Nephron (organoid): ENCODE data around the gene CCDC102B.

Experiments used
- H3K27ac Mint-ChIP-seq, 3 experiments: 2 replicates each; pipeline ENCODE4 v1.8.0; 2020; ENCODE audit warnings: mixed read lengths in 3 of 3, mild to moderate bottlenecking in 2 of 3, moderate library complexity in 1 of 3
- H3K27me3 Mint-ChIP-seq: 2 replicates; pipeline ENCODE4 v1.8.0; 2021; ENCODE audit warnings: low read depth, mild to moderate bottlenecking, moderate library complexity, mixed read lengths
- H3K36me3 Mint-ChIP-seq: 2 replicates; pipeline ENCODE4 v1.8.0; 2020; ENCODE audit warnings: low read depth, mixed read lengths
- H3K4me1 Mint-ChIP-seq: 2 replicates; pipeline ENCODE4 v1.8.0; 2020; ENCODE audit warnings: mixed read lengths
- H3K4me3 Mint-ChIP-seq, 3 experiments: 2 replicates each; pipeline ENCODE4 v1.8.0; 2020; ENCODE audit warnings: mild to moderate bottlenecking in 3 of 3, mixed read lengths in 3 of 3, moderate library complexity in 2 of 3
- H3K9me3 Mint-ChIP-seq: 2 replicates; pipeline ENCODE4 v1.8.0; 2020; ENCODE audit warnings: mixed read lengths
- CTCF ChIP-seq, 3 experiments: fragments of 200-600 bp; sonication (generic); IDR thresholded peaks; one replicate each; pipeline ENCODE4 v1.5.0; 2021; ENCODE audit warnings: antibody characterized with exemption in 3 of 3; ENCODE audit not compliant: unreplicated experiment in 3 of 3

Gene CCDC102B

GRCh38 chr18:68925268-68925667, 127.4 kb downstream of the CCDC102B start:
- Mint-ChIP-seq H3K27me3 (peaks cover 4% of the 10 kb centered on the region), H3K4me1 (no peaks in the 10 kb centered on the region), H3K9me3 (no peaks in the 10 kb centered on the region), H3K27ac (no peak overlapping the region), H3K4me3 (no peak overlapping the region), H3K36me3 (no peaks in the 10 kb centered on the region)
- peak; percentile 52 to 68 (median 67) for TF ChIP-seq CTCF (IDR thresholded peaks at IDR 0.05; ENCODE audit: unreplicated experiment in 3 of 3)

GRCh38 chr18:68928762-68929675, 131.1 kb downstream of the CCDC102B start:
- peak overlapping the region; percentile 9 to 57 (median 51) for H3K27ac Mint-ChIP-seq
- no peak for TF ChIP-seq CTCF (IDR thresholded peaks at IDR 0.05; ENCODE audit: unreplicated experiment in 3 of 3)
- no peak overlapping the region for H3K4me3 Mint-ChIP-seq
- no peaks in the 10 kb centered on the region for H3K36me3 Mint-ChIP-seq
- no peaks in the 10 kb centered on the region for H3K4me1 Mint-ChIP-seq
- H3K9me3 Mint-ChIP-seq, result no peaks in the 10 kb centered on the region
- H3K27me3 Mint-ChIP-seq, result peaks cover 4% of the 10 kb centered on the region

GRCh38 chr18:68935686-68936085, 137.8 kb downstream of the CCDC102B start:
- no peaks in the 10 kb centered on the region for H3K36me3 Mint-ChIP-seq

GRCh38 chr18:68937029-68937599, 139.2 kb downstream of the CCDC102B start:
- H3K4me1 Mint-ChIP-seq, result peaks cover 3% of the 10 kb centered on the region
- H3K36me3 Mint-ChIP-seq, result no peaks in the 10 kb centered on the region
- no peaks in the 10 kb centered on the region for H3K27me3 Mint-ChIP-seq
- TF ChIP-seq CTCF (IDR thresholded peaks at IDR 0.05; ENCODE audit: unreplicated experiment in 3 of 3), result no peak
- H3K9me3 Mint-ChIP-seq, result no peaks in the 10 kb centered on the region
- no peak overlapping the region for H3K27ac Mint-ChIP-seq
- no peak overlapping the region for H3K4me3 Mint-ChIP-seq

More at GRCh38 chr18:68935686-68936085, 137.8 kb downstream of the CCDC102B start:
- Mint-ChIP-seq H3K27ac (no peak overlapping the region), H3K4me1 (no peaks in the 10 kb centered on the region), H3K27me3 (no peaks in the 10 kb centered on the region), H3K4me3 (no peak overlapping the region), H3K9me3 (no peaks in the 10 kb centered on the region)
- no peak for TF ChIP-seq CTCF (IDR thresholded peaks at IDR 0.05; ENCODE audit: unreplicated experiment in 3 of 3)

GRCh38 chr18:68940039-68940438, 142.2 kb downstream of the CCDC102B start:
- no peak for TF ChIP-seq CTCF (IDR thresholded peaks at IDR 0.05; ENCODE audit: unreplicated experiment in 3 of 3)
- peaks cover 22% of the 10 kb centered on the region for H3K4me1 Mint-ChIP-seq
- H3K4me3 Mint-ChIP-seq, result no peak overlapping the region
- H3K27ac Mint-ChIP-seq, result peak overlapping the region in 1 of 3 experiments; percentile 59
- no peaks in the 10 kb centered on the region for H3K27me3 Mint-ChIP-seq
- H3K9me3 Mint-ChIP-seq, result no peaks in the 10 kb centered on the region
- no peaks in the 10 kb centered on the region for H3K36me3 Mint-ChIP-seq
